ENCODE data around the gene DDIAS.

DNA sequence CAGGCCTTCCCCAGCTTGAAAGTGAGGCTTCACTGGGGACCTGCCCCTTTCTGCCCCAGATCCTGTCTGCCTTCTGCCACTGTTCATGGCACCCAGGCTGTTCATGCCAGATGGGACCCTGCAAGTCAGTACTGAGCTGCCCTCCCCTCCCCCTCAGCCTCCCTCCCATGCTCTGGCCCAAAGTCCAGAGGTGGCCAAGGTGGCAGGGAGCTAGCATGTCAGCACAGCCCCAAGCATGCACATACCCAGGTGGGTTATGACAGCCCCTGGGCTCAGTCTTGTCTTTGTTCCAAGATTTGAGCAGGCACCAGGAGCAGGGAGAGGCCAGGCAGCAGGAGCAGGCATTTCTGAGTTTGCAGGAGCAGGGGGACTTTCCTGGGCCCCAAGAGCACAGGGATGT lies 44.1 kb downstream of the DDIAS start:
- TF ChIP-seq RAD51 (IDR thresholded peaks at IDR 0.05; ENCODE audit: borderline replicate concordance, low read depth) (no peak), NKRF (IDR thresholded peaks at IDR 0.05; ENCODE audit: borderline replicate concordance) (no peak), CTCF (IDR thresholded peaks at IDR 0.05 in 2 of 3, conservative IDR thresholded peaks at IDR 0.05 in 1 of 3; ENCODE audit: insufficient read depth in 2 of 3, low read depth in 1 of 3, low read length in 3 of 3) (no peak), MYC (IDR thresholded peaks at IDR 0.05; ENCODE audit: low read depth, low read length) (no peak), MYC (CRISPR knock-in tag; IDR thresholded peaks at IDR 0.05; ENCODE audit: borderline replicate concordance, low read depth) (no peak), BDP1 (IDR thresholded peaks at IDR 0.05; ENCODE audit: insufficient read depth, insufficient read length) (no peak), SIN3B (IDR thresholded peaks at IDR 0.05; ENCODE audit: low read depth) (no peak), BACH1 (tag; IDR thresholded peaks at IDR 0.05) (no peak), EGR1 (conservative IDR thresholded peaks at IDR 0.05) (no peak), STAT6 (CRISPR knock-in tag; IDR thresholded peaks at IDR 0.05) (no peak), POLR2AphosphoS5 (IDR thresholded peaks at IDR 0.05; ENCODE audit: control insufficient read depth, insufficient read depth, low read depth, low read length) (no peak)
- TF ChIP-seq, protein P1, sequence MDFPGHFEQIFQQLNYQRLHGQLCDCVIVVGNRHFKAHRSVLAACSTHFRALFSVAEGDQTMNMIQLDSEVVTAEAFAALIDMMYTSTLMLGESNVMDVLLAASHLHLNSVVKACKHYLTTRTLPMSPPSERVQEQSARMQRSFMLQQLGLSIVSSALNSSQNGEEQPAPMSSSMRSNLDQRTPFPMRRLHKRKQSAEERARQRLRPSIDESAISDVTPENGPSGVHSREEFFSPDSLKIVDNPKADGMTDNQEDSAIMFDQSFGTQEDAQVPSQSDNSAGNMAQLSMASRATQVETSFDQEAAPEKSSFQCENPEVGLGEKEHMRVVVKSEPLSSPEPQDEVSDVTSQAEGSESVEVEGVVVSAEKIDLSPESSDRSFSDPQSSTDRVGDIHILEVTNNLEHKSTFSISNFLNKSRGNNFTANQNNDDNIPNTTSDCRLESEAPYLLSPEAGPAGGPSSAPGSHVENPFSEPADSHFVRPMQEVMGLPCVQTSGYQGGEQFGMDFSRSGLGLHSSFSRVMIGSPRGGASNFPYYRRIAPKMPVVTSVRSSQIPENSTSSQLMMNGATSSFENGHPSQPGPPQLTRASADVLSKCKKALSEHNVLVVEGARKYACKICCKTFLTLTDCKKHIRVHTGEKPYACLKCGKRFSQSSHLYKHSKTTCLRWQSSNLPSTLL (IDR thresholded peaks at IDR 0.05): no peak
- TF ChIP-seq, protein P2, sequence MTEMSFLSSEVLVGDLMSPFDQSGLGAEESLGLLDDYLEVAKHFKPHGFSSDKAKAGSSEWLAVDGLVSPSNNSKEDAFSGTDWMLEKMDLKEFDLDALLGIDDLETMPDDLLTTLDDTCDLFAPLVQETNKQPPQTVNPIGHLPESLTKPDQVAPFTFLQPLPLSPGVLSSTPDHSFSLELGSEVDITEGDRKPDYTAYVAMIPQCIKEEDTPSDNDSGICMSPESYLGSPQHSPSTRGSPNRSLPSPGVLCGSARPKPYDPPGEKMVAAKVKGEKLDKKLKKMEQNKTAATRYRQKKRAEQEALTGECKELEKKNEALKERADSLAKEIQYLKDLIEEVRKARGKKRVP (CRISPR knock-in tag; IDR thresholded peaks at IDR 0.05): no peak
